ENCODE measurements around the gene CYBRD1. TPM values are rescaled to one million over a fixed set of nuclear protein-coding genes. Genes with fewer than 3 reads are reported as not detected.
"Not testable (repeated sequence)": the region's sequence is repeated elsewhere in the genome, so short reads cannot be mapped to it uniquely, and the experiment has no call there.

The CYBRD1 gene
- total RNA-seq, 5 donors from 2014 or later (not counting 1 experiment from before 2014, with no cell fraction given) = 0.23 to 1.8 (median 1.0) TPM

- H3K4me3 ChIP-seq (ENCODE audit: control insufficient read depth in 1 of 2, extremely low read depth in 1 of 2, low read length in 1 of 2); H3K4me3 Mint-ChIP-seq; H3K36me3 Mint-ChIP-seq; ATAC-seq (replicated peaks in 1 of 4); H3K27ac Mint-ChIP-seq; H3K4me1 ChIP-seq (ENCODE audit: control insufficient read depth in 1 of 2, extremely low read depth in 1 of 2, insufficient read depth in 2 of 2, low read length in 2 of 2); H3K9me3 Mint-ChIP-seq; H3K4me1 Mint-ChIP-seq; DNase-seq; H3K27ac ChIP-seq (ENCODE audit: low read length); H3K27me3 ChIP-seq (replicated peaks in 1 of 2; ENCODE audit: control insufficient read depth in 2 of 2, extremely low read depth in 1 of 2, insufficient read depth in 2 of 2, low read length in 1 of 2); H3K9me3 ChIP-seq; POLR2A ChIA-PET; H3K36me3 ChIP-seq (ENCODE audit: control insufficient read depth in 2 of 2, extremely low read depth in 1 of 2, insufficient read depth in 1 of 2, low read length in 1 of 2): not testable (repeated sequence)
- no CpG with 5 or more reads among the region's 1 CpG for WGBS (ENCODE audit: insufficient coverage)
- CTCF ChIA-PET = interaction anchor here in 1 of 2 donors (0.6 to 0.8 kb wide), 4 partner anchors 24 to 623 kb away, joined by 3 to 5 read pairs (median 4); no protein-coding TSS in a partner anchor
- peaks cover 23 to 33% of the 10 kb centered on the region in 2 donors for H3K27me3 Mint-ChIP-seq
Observed at GRCh38 chr2:171530859-171531258, 8.6 kb downstream of the CYBRD1 start.

- H3K27ac Mint-ChIP-seq = no peak overlapping the region
- no peak for ATAC-seq (replicated peaks in 1 of 4)
- Histone ChIP-seq H3K27ac (ENCODE audit: low read length) (no peak overlapping the region), H3K4me3 (ENCODE audit: control insufficient read depth in 1 of 2, extremely low read depth in 1 of 2, low read length in 1 of 2) (no peak overlapping the region), H3K4me1 (ENCODE audit: control insufficient read depth in 1 of 2, extremely low read depth in 1 of 2, insufficient read depth in 2 of 2, low read length in 2 of 2) (no peaks in the 10 kb centered on the region), H3K36me3 (ENCODE audit: control insufficient read depth in 2 of 2, extremely low read depth in 1 of 2, insufficient read depth in 1 of 2, low read length in 1 of 2) (no peaks in the 10 kb centered on the region), H3K27me3 (replicated peaks in 1 of 2; ENCODE audit: control insufficient read depth in 2 of 2, extremely low read depth in 1 of 2, insufficient read depth in 2 of 2, low read length in 1 of 2) (peaks cover 0 to 9% of the 10 kb centered on the region in 2 experiments), H3K9me3 (no peaks in the 10 kb centered on the region)
- H3K4me1 Mint-ChIP-seq = no peaks in the 10 kb centered on the region
- H3K27me3 Mint-ChIP-seq = peaks cover 23 to 34% of the 10 kb centered on the region in 2 donors
- DNase-seq = no peak
- CTCF ChIA-PET = interaction anchor here (0.6 kb wide), 3 partner anchors 17 to 623 kb away, joined by 3 to 5 read pairs (median 5); no protein-coding TSS in a partner anchor
- WGBS (ENCODE audit: insufficient coverage) = no CpG with 5 or more reads among the region's 7 CpGs
- H3K9me3 Mint-ChIP-seq = peaks cover 0 to 7% (median 4%) of the 10 kb centered on the region in 3 donors
- POLR2A ChIA-PET = no interaction called here
- peaks cover 4% of the 10 kb centered on the region for H3K36me3 Mint-ChIP-seq
- no peak overlapping the region for H3K4me3 Mint-ChIP-seq
Observed at GRCh38 chr2:171531291-171531690, 9.0 kb downstream of the CYBRD1 start.

GRCh38 chr2:171531836-171532450 lies 9.7 kb downstream of the CYBRD1 start:
- ChIA-PET CTCF (interaction anchor here in 1 of 2 donors (0.6 kb wide), 1 partner anchor 16 kb away, joined by 5 read pairs; no protein-coding TSS in a partner anchor), POLR2A (interaction anchor here in 1 of 2 donors (0.6 kb wide), 1 partner anchor 1150 kb away, joined by 3 read pairs; no protein-coding TSS in a partner anchor)
- Mint-ChIP-seq H3K27me3 (peaks cover 26 to 40% of the 10 kb centered on the region in 2 donors), H3K9me3 (peaks cover 0 to 7% (median 4%) of the 10 kb centered on the region in 3 donors), H3K4me3 (no peak overlapping the region), H3K27ac (no peak overlapping the region), H3K36me3 (peaks cover 4% of the 10 kb centered on the region), H3K4me1 (no peaks in the 10 kb centered on the region)
- DNase-seq (no peak), ATAC-seq (replicated peaks in 1 of 4) (no peak)
- Histone ChIP-seq H3K36me3 (ENCODE audit: control insufficient read depth in 2 of 2, extremely low read depth in 1 of 2, insufficient read depth in 1 of 2, low read length in 1 of 2) (no peaks in the 10 kb centered on the region), H3K27ac (ENCODE audit: low read length) (no peak overlapping the region), H3K4me1 (ENCODE audit: control insufficient read depth in 1 of 2, extremely low read depth in 1 of 2, insufficient read depth in 2 of 2, low read length in 2 of 2) (no peaks in the 10 kb centered on the region), H3K4me3 (ENCODE audit: control insufficient read depth in 1 of 2, extremely low read depth in 1 of 2, low read length in 1 of 2) (no peak overlapping the region), H3K27me3 (replicated peaks in 1 of 2; ENCODE audit: control insufficient read depth in 2 of 2, extremely low read depth in 1 of 2, insufficient read depth in 2 of 2, low read length in 1 of 2) (peaks cover 0 to 10% of the 10 kb centered on the region in 2 experiments), H3K9me3 (no peaks in the 10 kb centered on the region)
- WGBS (ENCODE audit: insufficient coverage) = no CpG with 5 or more reads among the region's 3 CpGs

GRCh38 chr2:171533331-171533730 lies 11.1 kb downstream of the CYBRD1 start:
- WGBS (ENCODE audit: insufficient coverage) = no CpG with 5 or more reads among the region's 1 CpG
- Mint-ChIP-seq H3K36me3 (peaks cover 4% of the 10 kb centered on the region), H3K9me3 (peaks cover 0 to 7% (median 4%) of the 10 kb centered on the region in 3 donors), H3K4me3 (no peak overlapping the region), H3K27me3 (peaks cover 23 to 38% of the 10 kb centered on the region in 2 donors), H3K4me1 (no peaks in the 10 kb centered on the region), H3K27ac (no peak overlapping the region)
- DNase-seq = no peak
- no peaks in the 10 kb centered on the region for H3K36me3 ChIP-seq (ENCODE audit: control insufficient read depth in 2 of 2, extremely low read depth in 1 of 2, insufficient read depth in 1 of 2, low read length in 1 of 2)
- peaks cover 0 to 10% of the 10 kb centered on the region in 2 experiments for H3K27me3 ChIP-seq (replicated peaks in 1 of 2; ENCODE audit: control insufficient read depth in 2 of 2, extremely low read depth in 1 of 2, insufficient read depth in 2 of 2, low read length in 1 of 2)
- no peaks in the 10 kb centered on the region for H3K4me1 ChIP-seq (ENCODE audit: control insufficient read depth in 1 of 2, extremely low read depth in 1 of 2, insufficient read depth in 2 of 2, low read length in 2 of 2)
- H3K4me3 ChIP-seq (ENCODE audit: control insufficient read depth in 1 of 2, extremely low read depth in 1 of 2, low read length in 1 of 2) = no peak overlapping the region
- no peak overlapping the region for H3K27ac ChIP-seq (ENCODE audit: low read length)
- POLR2A ChIA-PET = interaction anchor here in 1 of 2 donors (0.7 kb wide), 1 partner anchor 756 kb away, joined by 3 read pairs; no protein-coding TSS in a partner anchor
- H3K9me3 ChIP-seq = no peaks in the 10 kb centered on the region
- ATAC-seq (replicated peaks in 1 of 4) = no peak
- CTCF ChIA-PET = interaction anchor here (0.6 to 0.7 kb wide), 2 partner anchors 866 to 924 kb away, joined by 5 to 10 read pairs; no protein-coding TSS in a partner anchor

GRCh38 chr2:171535528-171535927 lies 13.3 kb downstream of the CYBRD1 start:
- H3K4me1 Mint-ChIP-seq; H3K36me3 ChIP-seq (ENCODE audit: control insufficient read depth in 2 of 2, extremely low read depth in 1 of 2, insufficient read depth in 1 of 2, low read length in 1 of 2); ATAC-seq (replicated peaks in 1 of 4); H3K9me3 Mint-ChIP-seq; H3K27ac Mint-ChIP-seq; H3K36me3 Mint-ChIP-seq; H3K4me1 ChIP-seq (ENCODE audit: control insufficient read depth in 1 of 2, extremely low read depth in 1 of 2, insufficient read depth in 2 of 2, low read length in 2 of 2); H3K4me3 Mint-ChIP-seq; H3K27ac ChIP-seq (ENCODE audit: low read length); H3K9me3 ChIP-seq; H3K4me3 ChIP-seq (ENCODE audit: control insufficient read depth in 1 of 2, extremely low read depth in 1 of 2, low read length in 1 of 2); POLR2A ChIA-PET; DNase-seq: not testable (repeated sequence)
- CTCF ChIA-PET = interaction anchor here in 1 of 2 donors (0.5 kb wide), 1 partner anchor 35 kb away, joined by 3 read pairs; no protein-coding TSS in a partner anchor
- H3K27me3 Mint-ChIP-seq = peaks cover 13 to 34% of the 10 kb centered on the region in 2 donors
- WGBS (ENCODE audit: insufficient coverage) = 67% methylated on average over 2 of the region's 4 CpGs
- peaks cover 0 to 13% of the 10 kb centered on the region in 2 experiments for H3K27me3 ChIP-seq (replicated peaks in 1 of 2; ENCODE audit: control insufficient read depth in 2 of 2, extremely low read depth in 1 of 2, insufficient read depth in 2 of 2, low read length in 1 of 2)

GRCh38 chr2:171540437-171540836 lies 18.2 kb downstream of the CYBRD1 start:
- no peak overlapping the region for H3K4me3 Mint-ChIP-seq
- H3K4me1 Mint-ChIP-seq = no peaks in the 10 kb centered on the region
- peaks cover 12 to 25% of the 10 kb centered on the region in 2 donors for H3K27me3 Mint-ChIP-seq
- H3K36me3 ChIP-seq (ENCODE audit: control insufficient read depth in 2 of 2, extremely low read depth in 1 of 2, insufficient read depth in 1 of 2, low read length in 1 of 2) = no peaks in the 10 kb centered on the region
- H3K4me1 ChIP-seq (ENCODE audit: control insufficient read depth in 1 of 2, extremely low read depth in 1 of 2, insufficient read depth in 2 of 2, low read length in 2 of 2) = no peaks in the 10 kb centered on the region
- H3K27ac ChIP-seq (ENCODE audit: low read length) = no peak overlapping the region
- no peak for DNase-seq
- peaks cover 0 to 9% of the 10 kb centered on the region in 2 experiments for H3K27me3 ChIP-seq (replicated peaks in 1 of 2; ENCODE audit: control insufficient read depth in 2 of 2, extremely low read depth in 1 of 2, insufficient read depth in 2 of 2, low read length in 1 of 2)
- WGBS (ENCODE audit: insufficient coverage) = 100% methylated on average over 2 of the region's 4 CpGs
- ChIA-PET CTCF (no interaction called here), POLR2A (no interaction called here)
- ATAC-seq (replicated peaks in 1 of 4) = no peak
- H3K9me3 ChIP-seq = no peaks in the 10 kb centered on the region
- H3K9me3 Mint-ChIP-seq = no peaks in the 10 kb centered on the region
- H3K36me3 Mint-ChIP-seq = no peaks in the 10 kb centered on the region
- no peak overlapping the region for H3K4me3 ChIP-seq (ENCODE audit: control insufficient read depth in 1 of 2, extremely low read depth in 1 of 2, low read length in 1 of 2)
- no peak overlapping the region for H3K27ac Mint-ChIP-seq
